ENCODE data around the gene DIS3L2.

- TF ChIP-seq CTCF (IDR thresholded peaks at IDR 0.05) (no peak), POLR2A (IDR thresholded peaks at IDR 0.05) (no peak)
Observed at GRCh38 chr2:232229911-232230310, 268.4 kb downstream of the DIS3L2 start.
